ENCODE data around the gene TMTC1. TPM values are rescaled to one million over a fixed set of nuclear protein-coding genes. Genes with fewer than 3 reads are reported as not detected.

The TMTC1 gene
- total and polyA plus RNA-seq, 2 experiments from 2014 or later = 4.8 to 24.3 TPM

DNA sequence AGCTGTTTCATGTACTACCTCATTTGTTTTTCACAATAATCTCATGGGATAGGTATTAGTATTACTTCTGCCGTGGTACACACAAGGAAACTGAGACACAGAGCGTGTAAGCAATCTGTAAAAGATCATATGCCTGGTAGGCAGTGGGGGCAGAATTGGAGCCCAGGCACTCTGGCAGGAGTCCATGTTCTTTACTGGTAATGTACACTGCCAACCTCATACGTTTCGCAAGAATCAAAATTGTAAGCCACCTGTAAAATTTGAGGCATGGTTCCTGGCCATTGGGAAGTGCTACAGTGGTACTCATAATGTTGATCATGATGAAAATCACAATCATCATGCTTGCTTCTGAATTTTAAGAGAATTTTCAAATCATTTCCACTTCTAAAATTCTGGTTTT, 40.7 kb downstream of the TMTC1 start (continued):
- no peak for TF ChIP-seq ZNF462 (CRISPR knock-in tag; IDR thresholded peaks at IDR 0.05)
- TF ChIP-seq ZNF331 (CRISPR knock-in tag; IDR thresholded peaks at IDR 0.05; ENCODE audit: low read depth) = no peak
- TF ChIP-seq POLR2AphosphoS5 (IDR thresholded peaks at IDR 0.05; ENCODE audit: low read depth) = no peak
- TF ChIP-seq, protein P1, sequence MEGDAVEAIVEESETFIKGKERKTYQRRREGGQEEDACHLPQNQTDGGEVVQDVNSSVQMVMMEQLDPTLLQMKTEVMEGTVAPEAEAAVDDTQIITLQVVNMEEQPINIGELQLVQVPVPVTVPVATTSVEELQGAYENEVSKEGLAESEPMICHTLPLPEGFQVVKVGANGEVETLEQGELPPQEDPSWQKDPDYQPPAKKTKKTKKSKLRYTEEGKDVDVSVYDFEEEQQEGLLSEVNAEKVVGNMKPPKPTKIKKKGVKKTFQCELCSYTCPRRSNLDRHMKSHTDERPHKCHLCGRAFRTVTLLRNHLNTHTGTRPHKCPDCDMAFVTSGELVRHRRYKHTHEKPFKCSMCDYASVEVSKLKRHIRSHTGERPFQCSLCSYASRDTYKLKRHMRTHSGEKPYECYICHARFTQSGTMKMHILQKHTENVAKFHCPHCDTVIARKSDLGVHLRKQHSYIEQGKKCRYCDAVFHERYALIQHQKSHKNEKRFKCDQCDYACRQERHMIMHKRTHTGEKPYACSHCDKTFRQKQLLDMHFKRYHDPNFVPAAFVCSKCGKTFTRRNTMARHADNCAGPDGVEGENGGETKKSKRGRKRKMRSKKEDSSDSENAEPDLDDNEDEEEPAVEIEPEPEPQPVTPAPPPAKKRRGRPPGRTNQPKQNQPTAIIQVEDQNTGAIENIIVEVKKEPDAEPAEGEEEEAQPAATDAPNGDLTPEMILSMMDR (conservative IDR thresholded peaks at IDR 0.05; ENCODE audit: low read depth in 2 of 2) = no peak

DNA sequence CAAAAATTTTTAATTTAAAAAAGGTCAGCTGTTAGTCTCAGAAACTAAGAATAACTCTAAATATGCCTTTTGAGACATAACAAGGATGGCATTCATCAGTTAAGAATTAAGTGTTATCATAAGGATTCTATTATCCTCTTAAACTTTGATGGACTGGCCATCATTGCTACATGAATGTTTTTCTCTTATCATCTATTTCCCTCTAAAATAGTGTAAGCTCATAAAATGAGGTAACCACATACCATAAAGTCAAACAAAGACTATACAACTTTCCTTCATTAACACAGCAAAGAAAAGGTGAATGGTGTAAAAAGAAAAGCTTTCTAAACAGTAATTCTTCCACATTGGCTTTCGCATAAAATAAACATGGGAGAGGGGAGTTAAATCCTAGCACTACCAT, 41.1 kb downstream of the TMTC1 start:
- H3K4me3 ChIP-seq = no peak overlapping the region
- H3F3A ChIP-seq (replicated peaks; ENCODE audit: low read depth) = no peaks in the 10 kb centered on the region
- H3K36me3 ChIP-seq (ENCODE audit: insufficient read depth) = no peaks in the 10 kb centered on the region
- no peaks in the 10 kb centered on the region for H3K9me2 ChIP-seq (ENCODE audit: insufficient read depth)
- H3K27me3 ChIP-seq (ENCODE audit: insufficient read depth) = no peaks in the 10 kb centered on the region
- peaks cover 21% of the 10 kb centered on the region for H3K36me3 Mint-ChIP-seq (ENCODE audit: low read depth)
- TF ChIP-seq ZNF114 (CRISPR knock-in tag; IDR thresholded peaks at IDR 0.05) = no peak
- ATAC-seq (no peak), DNase-seq (ENCODE audit: low spot score) (no peak)
- no peak overlapping the region for H3K4me3 Mint-ChIP-seq
- peaks cover 12% of the 10 kb centered on the region for H3K4me1 ChIP-seq (ENCODE audit: insufficient read depth)
- no peak overlapping the region; the same call in 1 of the 2 replicates for H3K27ac Mint-ChIP-seq
- H2AFZ ChIP-seq = no peak overlapping the region
- no peak overlapping the region for H3K4me2 ChIP-seq
- H3K79me2 ChIP-seq (replicated peaks; ENCODE audit: insufficient read depth) = no peaks in the 10 kb centered on the region
- H3K27ac ChIP-seq (ENCODE audit: low read depth) = no peak overlapping the region
- no peaks in the 10 kb centered on the region for H4K20me1 ChIP-seq (replicated peaks; ENCODE audit: insufficient read depth)
- no peaks in the 10 kb centered on the region for H3K9me3 Mint-ChIP-seq
- peaks cover 21% of the 10 kb centered on the region for H3K4me1 Mint-ChIP-seq
- no peaks in the 10 kb centered on the region for H3K27me3 Mint-ChIP-seq (ENCODE audit: insufficient read depth, low read depth, poor library complexity)
